PC-3 (cell line): ENCODE data around the gene SP1. TPM values are rescaled to one million over a fixed set of nuclear protein-coding genes. Genes with fewer than 3 reads are reported as not detected.

Experiments
- ATAC-seq: fragments of 200-7000 bp; cut with Tn5 transposase; 2 replicates; pipeline ENCODE4 v1.9.1; 2020; ENCODE audit warnings: mild to moderate bottlenecking, moderate library complexity
- BruUV-seq: library from RNA; stranded (reverse); fragments of 400-500 nt; replicated peaks from 2 replicates; lab custom pipeline; 2021; lab: Mats Ljungman, UMichigan
- CTCF ChIA-PET: fragments of 300-600 bp; sonication (Branson Sonifier 250); formaldehyde crosslinking; loops from one replicate; lab custom pipeline; 2022; ENCODE audit warnings: antibody characterized with exemption; lab: Charles Lee
- POLR2A ChIA-PET: fragments of 300-600 bp; sonication (Branson Sonifier 250); formaldehyde crosslinking; loops from one replicate; lab custom pipeline; 2022; ENCODE audit warnings: antibody characterized with exemption; ENCODE audit not compliant: unreplicated experiment; lab: Charles Lee
- DNase-seq: peaks from one replicate; pipeline ENCODE4 v3.0.0-alpha.2; 2015
- H2AFZ ChIP-seq: fragments of 300-600 bp; sonication (generic); 2 replicates; pipeline ENCODE4 v1.6.0; 2016; ENCODE audit warnings: antibody characterized with exemption, low read length
- H3F3A ChIP-seq: fragments of 300-600 bp; sonication (generic); one replicate; pipeline ENCODE4 v1.6.0; 2017; ENCODE audit warnings: antibody characterized with exemption, low read length, control low read depth, mild to moderate bottlenecking; ENCODE audit not compliant: unreplicated experiment
- H3K27ac ChIP-seq: fragments of 300-600 bp; sonication (generic); 2 replicates; pipeline ENCODE4 v1.5.1; 2016; ENCODE audit warnings: mild to moderate bottlenecking, low read length
- H3K27me3 ChIP-seq: fragments of 300-600 bp; sonication (generic); 2 replicates; pipeline ENCODE4 v1.6.1; 2016; ENCODE audit warnings: low read length, mixed read lengths
- H3K36me3 ChIP-seq: fragments of 300-600 bp; sonication (generic); 2 replicates; pipeline ENCODE4 v1.6.1; 2016; ENCODE audit warnings: low read depth, mixed run types, low read length, mixed read lengths
- H3K4me1 ChIP-seq: fragments of 300-600 bp; sonication (generic); 2 replicates; pipeline ENCODE4 v1.5.1; 2016; ENCODE audit warnings: low read length; ENCODE audit not compliant: insufficient read depth
- H3K4me2 ChIP-seq: fragments of 300-600 bp; sonication (generic); 2 replicates; pipeline ENCODE4 v1.6.0; 2016; ENCODE audit warnings: low read length
- H3K4me3 ChIP-seq: fragments of 300-600 bp; sonication (generic); 2 replicates; pipeline ENCODE4 v1.5.1; 2016; ENCODE audit warnings: mild to moderate bottlenecking, low read length, mixed read lengths
- H3K79me2 ChIP-seq: fragments of 300-600 bp; sonication (generic); 2 replicates; pipeline ENCODE4 v1.6.1; 2017; ENCODE audit warnings: low read length, mixed read lengths
- H3K9ac ChIP-seq: fragments of 300-600 bp; sonication (generic); 2 replicates; pipeline ENCODE4 v1.6.0; 2016; ENCODE audit warnings: mild to moderate bottlenecking, low read length
- H3K9me2 ChIP-seq: fragments of 300-600 bp; sonication (generic); replicated peaks from 2 replicates; pipeline ENCODE4 v1.6.1; 2016; ENCODE audit warnings: mixed run types, low read length, mixed read lengths
- H3K9me3 ChIP-seq: fragments of 300-600 bp; sonication (generic); 2 replicates; pipeline ENCODE4 v1.6.1; 2016; ENCODE audit warnings: low read length, mixed read lengths
- H4K20me1 ChIP-seq: fragments of 300-600 bp; sonication (generic); 2 replicates; pipeline ENCODE4 v1.6.1; 2016; ENCODE audit warnings: low read length, mixed read lengths
- EZH2 ChIP-seq: fragments of 300-600 bp; sonication (generic); IDR thresholded peaks from one replicate; pipeline ENCODE4 v1.6.1; 2017; ENCODE audit warnings: antibody characterized with exemption, mild to moderate bottlenecking, low read length; ENCODE audit not compliant: unreplicated experiment
- EZH2phosphoT487 ChIP-seq: fragments of 300-600 bp; sonication (generic); IDR thresholded peaks from 2 replicates; pipeline ENCODE4 v1.6.1; 2018; ENCODE audit warnings: mild to moderate bottlenecking, antibody characterized with exemption, low read length, borderline replicate concordance
- intact Hi-C: fragments of 100-400 bp; cut with micrococcal nuclease; formaldehyde crosslinking; loops from 2 replicates; pipeline ENCODE4 v1.9.0; 2023
- total RNA-seq: library from RNA; depleted of rRNA; stranded (reverse); fragments of >200 nt; gene quantifications from 2 replicates; pipeline ENCODE4 v1.2.3, GENCODE V29; 2014
- TF ChIP-seq, protein P1 (sequence below): fragments of 300-600 bp; sonication (generic); conservative IDR thresholded peaks from 2 replicates; pipeline ENCODE4 v1.5.1; 2017; ENCODE audit warnings: antibody characterized with exemption, low read depth, mild to moderate bottlenecking, low read length

Gene SP1
- total RNA-seq, 1 experiment from 2014 or later = 49.7 TPM

DNA sequence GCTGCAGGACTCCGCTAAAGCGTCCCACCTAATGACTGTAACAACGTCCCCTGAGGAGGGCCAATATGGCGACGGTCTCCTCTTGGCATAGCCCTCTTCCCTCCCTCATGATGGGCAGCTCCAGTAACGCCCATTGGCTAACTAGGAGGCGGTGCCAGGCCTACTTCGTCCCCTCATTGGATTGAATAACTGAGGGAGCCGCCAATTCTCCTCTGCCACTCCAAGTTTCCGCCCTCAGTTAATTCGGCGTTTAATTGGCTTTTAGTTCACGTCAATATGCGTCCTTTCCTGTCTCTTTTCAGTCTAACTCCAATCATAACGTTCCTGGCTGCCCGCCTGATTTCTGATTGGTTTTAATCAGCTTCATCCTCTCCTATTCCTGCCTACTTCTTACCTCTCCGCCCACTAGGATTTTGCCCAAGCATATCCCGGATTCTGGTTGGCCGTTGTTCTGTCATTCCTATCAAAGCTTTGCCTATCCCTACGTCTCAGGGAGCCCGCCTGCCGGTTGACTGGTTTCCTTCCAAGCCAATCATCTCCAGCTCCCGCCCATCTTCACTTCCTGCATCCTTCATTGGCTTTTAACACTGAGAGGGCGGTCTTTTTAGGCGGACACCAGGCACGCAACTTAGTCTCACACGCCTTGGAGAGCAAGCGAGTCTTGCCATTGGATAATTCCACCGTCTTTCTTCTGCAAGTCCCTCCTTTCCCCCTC, 430 bp upstream of the SP1 start:
- DNase-seq (peak; percentile 100), ATAC-seq (peak; percentile 77)
- Histone ChIP-seq H3K9ac (peak overlapping the region; percentile 92), H3K9me2 (no peaks in the 10 kb centered on the region), H3K79me2 (peaks cover 36% of the 10 kb centered on the region), H2AFZ (peak overlapping the region; percentile 73), H3K9me3 (no peaks in the 10 kb centered on the region), H4K20me1 (peaks cover 16% of the 10 kb centered on the region; the same call in 1 of the 2 replicates), H3K4me3 (peak overlapping the region; percentile 68), H3K4me2 (peak overlapping the region; percentile 81), H3K4me1 (peaks cover 40% of the 10 kb centered on the region), H3K36me3 (peaks cover 17% of the 10 kb centered on the region), H3K27me3 (no peaks in the 10 kb centered on the region), H3K27ac (peak overlapping the region; percentile 89), H3F3A (no peaks in the 10 kb centered on the region)
- no peak for TF ChIP-seq EZH2
- TF ChIP-seq EZH2phosphoT487 = no peak
- TF ChIP-seq, protein P1, sequence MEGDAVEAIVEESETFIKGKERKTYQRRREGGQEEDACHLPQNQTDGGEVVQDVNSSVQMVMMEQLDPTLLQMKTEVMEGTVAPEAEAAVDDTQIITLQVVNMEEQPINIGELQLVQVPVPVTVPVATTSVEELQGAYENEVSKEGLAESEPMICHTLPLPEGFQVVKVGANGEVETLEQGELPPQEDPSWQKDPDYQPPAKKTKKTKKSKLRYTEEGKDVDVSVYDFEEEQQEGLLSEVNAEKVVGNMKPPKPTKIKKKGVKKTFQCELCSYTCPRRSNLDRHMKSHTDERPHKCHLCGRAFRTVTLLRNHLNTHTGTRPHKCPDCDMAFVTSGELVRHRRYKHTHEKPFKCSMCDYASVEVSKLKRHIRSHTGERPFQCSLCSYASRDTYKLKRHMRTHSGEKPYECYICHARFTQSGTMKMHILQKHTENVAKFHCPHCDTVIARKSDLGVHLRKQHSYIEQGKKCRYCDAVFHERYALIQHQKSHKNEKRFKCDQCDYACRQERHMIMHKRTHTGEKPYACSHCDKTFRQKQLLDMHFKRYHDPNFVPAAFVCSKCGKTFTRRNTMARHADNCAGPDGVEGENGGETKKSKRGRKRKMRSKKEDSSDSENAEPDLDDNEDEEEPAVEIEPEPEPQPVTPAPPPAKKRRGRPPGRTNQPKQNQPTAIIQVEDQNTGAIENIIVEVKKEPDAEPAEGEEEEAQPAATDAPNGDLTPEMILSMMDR = no peak
- POLR2A ChIA-PET = interaction anchor here (0.6 to 1.3 kb wide), 2 partner anchors 36 to 42 kb away, joined by 4 to 8 read pairs; no protein-coding TSS in a partner anchor
- BruUV-seq = no TSS peak
- intact Hi-C loops = loop anchor here (2.0 kb wide), 1 partner anchor 41 kb away; no protein-coding TSS in a partner anchor
- CTCF ChIA-PET = interaction anchor here (0.6 to 1.5 kb wide), 4 partner anchors 27 to 58 kb away, joined by 3 to 14 read pairs (median 6); partner anchors contain the start of gene AAAS

DNA sequence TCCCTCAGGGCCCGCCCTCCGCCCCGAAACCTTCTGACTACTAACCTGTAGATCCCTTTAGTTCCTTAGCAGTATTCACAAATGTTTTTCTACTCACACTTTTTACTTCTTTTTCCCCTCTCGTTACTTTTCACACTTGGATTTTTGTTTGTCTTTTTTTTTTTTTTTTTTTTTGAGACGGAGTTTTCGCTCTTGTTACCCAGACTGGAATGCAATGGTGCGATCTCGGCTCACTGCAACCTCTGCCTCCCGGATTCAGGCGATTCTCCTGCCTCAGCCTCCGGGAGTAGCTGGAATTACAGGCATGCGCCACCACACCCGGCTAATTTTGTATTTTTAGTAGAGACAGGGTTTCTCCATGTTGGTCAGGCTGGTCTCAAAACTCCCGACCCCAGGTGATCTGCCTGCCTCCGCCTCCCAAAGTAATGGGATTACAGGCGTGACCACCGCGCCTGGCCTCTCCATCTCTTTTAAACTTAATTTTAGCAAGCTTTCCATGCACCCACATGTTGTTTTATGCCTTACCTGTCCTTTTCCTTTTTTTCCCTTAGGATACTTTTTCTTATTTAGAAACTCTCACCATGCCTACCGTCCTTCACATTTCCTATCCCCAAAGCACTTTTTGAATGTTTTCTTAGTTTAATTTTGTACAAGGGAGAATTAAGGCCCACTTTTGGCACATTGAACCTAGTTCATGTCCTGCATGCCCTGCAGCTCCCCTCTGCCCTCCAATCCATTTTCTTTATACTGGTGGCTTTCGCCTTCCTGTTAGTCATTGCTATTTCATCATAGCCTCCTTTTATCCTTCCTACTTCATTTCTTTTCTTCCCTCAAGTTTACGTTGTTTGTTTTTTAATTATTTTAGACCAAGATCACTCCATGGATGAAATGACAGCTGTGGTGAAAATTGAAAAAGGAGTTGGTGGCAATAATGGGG, 1.1 kb downstream of the SP1 start:
- peaks cover 19% of the 10 kb centered on the region for H4K20me1 ChIP-seq
- peak overlapping the region; percentile 81 for H3K4me2 ChIP-seq
- H2AFZ ChIP-seq = 0 out of 2 replicates have a peak overlapping the region, but pooled peaks have one; percentile 44
- DNase-seq (peak; percentile 64), ATAC-seq (no peak)
- peaks cover 49% of the 10 kb centered on the region for H3K79me2 ChIP-seq
- H3K4me1 ChIP-seq = peaks cover 44% of the 10 kb centered on the region
- peak overlapping the region; percentile 89 for H3K27ac ChIP-seq
- H3K27me3 ChIP-seq = no peaks in the 10 kb centered on the region
- TF ChIP-seq EZH2 (no peak), EZH2phosphoT487 (no peak)
- TF ChIP-seq, protein P1 = no peak
- H3K36me3 ChIP-seq = peaks cover 17% of the 10 kb centered on the region
- POLR2A ChIA-PET = interaction anchor here (0.6 to 0.9 kb wide), 2 partner anchors 47 to 83 kb away, joined by 3 to 6 read pairs; no protein-coding TSS in a partner anchor
- BruUV-seq = no TSS peak
- H3K9me3 ChIP-seq = no peaks in the 10 kb centered on the region
- peak overlapping the region; percentile 90 for H3K9ac ChIP-seq
- intact Hi-C loops = loop anchor here (2.0 kb wide), 1 partner anchor 40 kb away; no protein-coding TSS in a partner anchor
- no peaks in the 10 kb centered on the region for H3F3A ChIP-seq
- no peaks in the 10 kb centered on the region for H3K9me2 ChIP-seq
- peak overlapping the region; percentile 71 for H3K4me3 ChIP-seq
- CTCF ChIA-PET = interaction anchor here (0.5 to 2.8 kb wide), 6 partner anchors 26 to 161 kb away, joined by 3 to 16 read pairs (median 4); partner anchors contain the start of gene AAAS
